Measurements from ENCODE around the gene CEP112.
"Not testable (repeated sequence)": the region's sequence is repeated elsewhere in the genome, so short reads cannot be mapped to it uniquely, and the experiment has no call there.

CEP112 gene

GRCh38 chr17:65690626-65691310 is 501.2 kb downstream of the CEP112 start:
- Histone ChIP-seq H3K4me3 (ENCODE audit: low read length) (no peak overlapping the region), H3K27me3 (ENCODE audit: control insufficient read depth, insufficient read depth, low read length) (no peaks in the 10 kb centered on the region), H3K9ac (ENCODE audit: low read length) (no peak overlapping the region), H3K36me3 (ENCODE audit: control insufficient read depth, low read depth, low read length) (no peaks in the 10 kb centered on the region), H3K4me1 (ENCODE audit: control insufficient read depth, low read depth, low read length) (peaks cover 15% of the 10 kb centered on the region), H3K9me3 (ENCODE audit: control insufficient read depth, low read depth, low read length) (no peaks in the 10 kb centered on the region), H3K27ac (ENCODE audit: low read length) (no peak overlapping the region)

GRCh38 chr17:65688307-65688706 is 503.6 kb downstream of the CEP112 start:
- H3K36me3 ChIP-seq (ENCODE audit: control insufficient read depth, low read depth, low read length): no peaks in the 10 kb centered on the region
- H3K27ac ChIP-seq (ENCODE audit: low read length): no peak overlapping the region
- no peak overlapping the region for H3K4me3 ChIP-seq (ENCODE audit: low read length)
- peaks cover 6% of the 10 kb centered on the region for H3K4me1 ChIP-seq (ENCODE audit: control insufficient read depth, low read depth, low read length)
- H3K9me3 ChIP-seq (ENCODE audit: control insufficient read depth, low read depth, low read length): no peaks in the 10 kb centered on the region
- H3K9ac ChIP-seq (ENCODE audit: low read length): no peak overlapping the region
- H3K27me3 ChIP-seq (ENCODE audit: control insufficient read depth, insufficient read depth, low read length): no peaks in the 10 kb centered on the region

GRCh38 chr17:65685110-65685509 is 506.8 kb downstream of the CEP112 start:
- Histone ChIP-seq H3K4me1 (ENCODE audit: control insufficient read depth, low read depth, low read length) (no peaks in the 10 kb centered on the region), H3K4me3 (ENCODE audit: low read length) (no peak overlapping the region), H3K27me3 (ENCODE audit: control insufficient read depth, insufficient read depth, low read length) (no peaks in the 10 kb centered on the region), H3K27ac (ENCODE audit: low read length) (no peak overlapping the region), H3K36me3 (ENCODE audit: control insufficient read depth, low read depth, low read length) (no peaks in the 10 kb centered on the region), H3K9me3 (ENCODE audit: control insufficient read depth, low read depth, low read length) (no peaks in the 10 kb centered on the region), H3K9ac (ENCODE audit: low read length) (no peak overlapping the region)

DNA sequence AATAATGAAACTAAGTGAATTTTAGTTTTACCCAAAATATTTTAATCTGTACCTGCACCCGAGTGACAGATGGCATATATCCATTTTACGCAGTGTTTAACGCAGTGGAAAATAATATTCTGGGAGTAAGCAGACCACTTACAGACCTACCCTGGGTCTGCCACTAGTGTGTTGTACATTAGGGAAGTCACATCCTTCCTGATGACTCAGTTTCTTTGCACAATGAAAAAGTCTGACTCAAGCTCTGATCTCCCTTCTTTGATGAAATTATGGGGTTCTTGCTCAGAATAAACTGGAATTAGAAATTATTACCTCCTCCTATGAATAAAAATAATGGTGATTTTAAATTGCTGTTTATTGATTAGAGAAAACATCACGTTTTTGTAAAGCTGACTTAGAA is 507.3 kb downstream of the CEP112 start:
- no peak overlapping the region for H3K4me3 ChIP-seq (ENCODE audit: low read length)
- no peaks in the 10 kb centered on the region for H3K36me3 ChIP-seq (ENCODE audit: control insufficient read depth, low read depth, low read length)
- no peaks in the 10 kb centered on the region for H3K4me1 ChIP-seq (ENCODE audit: control insufficient read depth, low read depth, low read length)
- no peaks in the 10 kb centered on the region for H3K27me3 ChIP-seq (ENCODE audit: control insufficient read depth, insufficient read depth, low read length)
- H3K9ac ChIP-seq (ENCODE audit: low read length): no peak overlapping the region
- H3K27ac ChIP-seq (ENCODE audit: low read length): no peak overlapping the region
- no peaks in the 10 kb centered on the region for H3K9me3 ChIP-seq (ENCODE audit: control insufficient read depth, low read depth, low read length)

DNA sequence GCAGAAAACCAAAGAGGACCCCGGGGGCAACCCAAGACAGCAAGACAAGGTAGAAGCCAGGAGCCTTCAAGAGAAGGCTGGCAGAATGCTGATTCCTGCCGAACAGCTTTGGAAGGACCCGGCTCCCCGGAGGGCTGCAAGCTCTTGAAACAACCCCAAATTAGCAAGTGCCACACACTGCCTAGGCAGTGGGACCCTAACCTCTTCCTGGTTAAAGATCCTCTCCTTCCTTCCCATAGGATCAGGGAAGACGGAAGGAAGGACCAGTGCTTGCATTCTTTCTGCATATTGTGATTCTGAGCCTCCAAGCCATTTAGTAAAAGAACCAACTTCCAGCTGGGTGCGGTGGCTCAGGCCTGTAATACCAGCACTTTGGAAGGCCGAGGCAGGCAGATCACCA is 508.5 kb downstream of the CEP112 start:
- Histone ChIP-seq H3K9ac (ENCODE audit: low read length) (no peak overlapping the region), H3K9me3 (ENCODE audit: control insufficient read depth, low read depth, low read length) (no peaks in the 10 kb centered on the region), H3K36me3 (ENCODE audit: control insufficient read depth, low read depth, low read length) (no peaks in the 10 kb centered on the region)

DNA sequence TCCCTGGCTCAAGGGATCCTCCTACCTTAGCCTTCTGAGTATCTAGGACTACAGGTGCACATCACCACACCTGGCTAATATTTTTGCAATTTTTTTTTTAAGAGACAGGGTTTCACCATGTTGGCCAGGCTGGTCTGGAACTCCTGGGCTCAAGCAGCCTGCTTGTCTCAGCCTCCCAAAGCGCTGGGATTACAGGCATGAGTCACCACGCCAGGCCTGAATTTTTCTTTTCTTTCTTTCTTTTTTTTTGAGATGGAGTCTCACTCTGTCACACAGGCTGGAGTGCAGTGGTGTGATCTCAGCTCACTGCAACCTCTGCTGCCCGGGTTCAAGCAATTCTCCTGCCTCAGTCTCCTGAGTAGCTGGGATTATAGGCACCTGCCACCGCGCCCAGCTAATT is 510.2 kb downstream of the CEP112 start:
- not testable (repeated sequence) for H3K9me3 ChIP-seq (ENCODE audit: control insufficient read depth, low read depth, low read length); H3K4me3 ChIP-seq (ENCODE audit: low read length); H3K9ac ChIP-seq (ENCODE audit: low read length); H3K27me3 ChIP-seq (ENCODE audit: control insufficient read depth, insufficient read depth, low read length); H3K36me3 ChIP-seq (ENCODE audit: control insufficient read depth, low read depth, low read length); H3K4me1 ChIP-seq (ENCODE audit: control insufficient read depth, low read depth, low read length); H3K27ac ChIP-seq (ENCODE audit: low read length)

More for the DNA sequence above, 508.5 kb downstream of the CEP112 start:
- no peaks in the 10 kb centered on the region for H3K27me3 ChIP-seq (ENCODE audit: control insufficient read depth, insufficient read depth, low read length)
- no peaks in the 10 kb centered on the region for H3K4me1 ChIP-seq (ENCODE audit: control insufficient read depth, low read depth, low read length)
- no peak overlapping the region for H3K4me3 ChIP-seq (ENCODE audit: low read length)
- no peak overlapping the region for H3K27ac ChIP-seq (ENCODE audit: low read length)

DNA sequence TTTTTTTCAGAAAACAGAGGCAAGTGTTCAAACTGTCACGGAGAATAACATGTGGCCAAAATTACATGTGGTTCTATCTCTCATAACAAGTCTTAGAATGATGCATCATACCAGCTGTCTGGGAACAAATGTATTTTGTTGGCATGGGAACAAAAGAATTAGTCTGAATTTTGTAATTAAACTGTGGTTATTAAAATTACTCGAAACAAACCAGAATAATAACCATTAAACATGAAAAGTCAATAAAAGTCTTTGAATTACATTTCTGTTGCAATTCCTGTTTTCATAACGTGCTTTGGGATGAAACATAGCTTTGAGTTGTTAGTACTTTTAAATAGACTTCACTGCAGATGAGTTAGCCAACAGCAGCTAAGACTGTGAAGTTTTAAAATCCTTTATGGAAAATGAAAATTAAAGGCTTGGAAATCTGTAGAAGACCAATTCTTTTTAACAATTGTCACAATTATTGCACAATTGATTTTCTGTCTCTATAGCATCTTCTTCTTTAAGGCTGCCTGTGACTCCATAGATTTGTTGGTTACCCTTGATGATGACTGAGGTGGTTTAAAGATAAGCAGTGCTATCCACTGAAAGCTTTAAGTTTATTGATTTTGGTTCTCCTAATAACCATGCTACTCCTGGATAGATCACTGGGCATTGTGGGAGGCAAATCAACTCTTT is 512.6 kb downstream of the CEP112 start:
- H3K9ac ChIP-seq (ENCODE audit: low read length): no peak overlapping the region

DNA sequence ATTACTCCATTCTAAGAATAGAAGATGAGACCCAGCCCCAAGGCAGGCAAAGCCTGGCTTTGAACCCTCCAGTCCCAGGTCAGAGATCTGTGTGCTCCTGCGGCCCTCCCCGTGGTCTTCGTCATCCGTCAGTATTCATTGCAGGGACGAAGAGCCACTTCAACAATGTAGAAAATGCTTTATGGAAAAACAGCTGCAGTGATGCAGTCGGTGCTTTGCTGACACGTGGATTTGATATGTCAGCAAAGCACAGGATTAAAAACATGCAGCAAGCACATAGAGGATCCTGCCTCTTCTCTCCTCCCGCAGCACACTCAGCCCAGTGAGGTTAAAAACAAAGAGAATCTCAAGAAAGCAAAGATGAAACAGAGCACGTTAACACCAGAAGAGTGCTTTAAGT is 513.4 kb downstream of the CEP112 start:
- Histone ChIP-seq H3K9me3 (ENCODE audit: control insufficient read depth, low read depth, low read length) (no peaks in the 10 kb centered on the region), H3K4me3 (ENCODE audit: low read length) (no peak overlapping the region), H3K4me1 (ENCODE audit: control insufficient read depth, low read depth, low read length) (no peaks in the 10 kb centered on the region), H3K27ac (ENCODE audit: low read length) (no peak overlapping the region), H3K9ac (ENCODE audit: low read length) (no peak overlapping the region), H3K36me3 (ENCODE audit: control insufficient read depth, low read depth, low read length) (no peaks in the 10 kb centered on the region), H3K27me3 (ENCODE audit: control insufficient read depth, insufficient read depth, low read length) (no peaks in the 10 kb centered on the region)

More for the DNA sequence above, 512.6 kb downstream of the CEP112 start:
- H3K4me3 ChIP-seq (ENCODE audit: low read length): no peak overlapping the region
- H3K36me3 ChIP-seq (ENCODE audit: control insufficient read depth, low read depth, low read length): no peaks in the 10 kb centered on the region
- no peak overlapping the region for H3K27ac ChIP-seq (ENCODE audit: low read length)
- H3K9me3 ChIP-seq (ENCODE audit: control insufficient read depth, low read depth, low read length): no peaks in the 10 kb centered on the region
- H3K4me1 ChIP-seq (ENCODE audit: control insufficient read depth, low read depth, low read length): no peaks in the 10 kb centered on the region
- H3K27me3 ChIP-seq (ENCODE audit: control insufficient read depth, insufficient read depth, low read length): no peaks in the 10 kb centered on the region

DNA sequence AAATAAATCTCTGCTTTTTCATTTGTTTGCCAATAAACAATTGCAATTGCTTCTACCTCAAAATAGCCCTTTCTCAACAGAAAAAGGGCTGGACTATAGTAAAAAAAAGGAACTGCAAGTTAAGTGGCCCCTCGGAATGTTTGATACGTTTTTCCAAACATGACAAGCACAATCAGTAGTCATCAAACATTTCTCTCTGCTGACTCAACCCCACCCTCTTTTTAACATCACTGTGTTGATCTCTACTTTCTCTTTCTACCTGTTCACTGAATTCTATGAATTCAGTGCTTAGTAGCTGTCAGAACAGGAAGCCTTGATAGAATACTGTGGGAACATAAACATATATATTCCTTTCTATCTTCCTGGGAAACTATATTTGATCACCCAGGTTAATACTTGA is 514.0 kb downstream of the CEP112 start:
- Histone ChIP-seq H3K9ac (ENCODE audit: low read length) (no peak overlapping the region), H3K27ac (ENCODE audit: low read length) (no peak overlapping the region)

GRCh38 chr17:65674246-65675045 is 517.5 kb downstream of the CEP112 start:
- Histone ChIP-seq H3K4me3 (ENCODE audit: low read length) (no peak overlapping the region), H3K4me1 (ENCODE audit: control insufficient read depth, low read depth, low read length) (no peaks in the 10 kb centered on the region), H3K27me3 (ENCODE audit: control insufficient read depth, insufficient read depth, low read length) (no peaks in the 10 kb centered on the region), H3K9ac (ENCODE audit: low read length) (no peak overlapping the region), H3K36me3 (ENCODE audit: control insufficient read depth, low read depth, low read length) (no peaks in the 10 kb centered on the region), H3K9me3 (ENCODE audit: control insufficient read depth, low read depth, low read length) (no peaks in the 10 kb centered on the region), H3K27ac (ENCODE audit: low read length) (no peak overlapping the region)

More for the DNA sequence above, 514.0 kb downstream of the CEP112 start:
- Histone ChIP-seq H3K4me3 (ENCODE audit: low read length) (no peak overlapping the region), H3K9me3 (ENCODE audit: control insufficient read depth, low read depth, low read length) (no peaks in the 10 kb centered on the region), H3K27me3 (ENCODE audit: control insufficient read depth, insufficient read depth, low read length) (no peaks in the 10 kb centered on the region), H3K36me3 (ENCODE audit: control insufficient read depth, low read depth, low read length) (no peaks in the 10 kb centered on the region), H3K4me1 (ENCODE audit: control insufficient read depth, low read depth, low read length) (no peaks in the 10 kb centered on the region)

DNA sequence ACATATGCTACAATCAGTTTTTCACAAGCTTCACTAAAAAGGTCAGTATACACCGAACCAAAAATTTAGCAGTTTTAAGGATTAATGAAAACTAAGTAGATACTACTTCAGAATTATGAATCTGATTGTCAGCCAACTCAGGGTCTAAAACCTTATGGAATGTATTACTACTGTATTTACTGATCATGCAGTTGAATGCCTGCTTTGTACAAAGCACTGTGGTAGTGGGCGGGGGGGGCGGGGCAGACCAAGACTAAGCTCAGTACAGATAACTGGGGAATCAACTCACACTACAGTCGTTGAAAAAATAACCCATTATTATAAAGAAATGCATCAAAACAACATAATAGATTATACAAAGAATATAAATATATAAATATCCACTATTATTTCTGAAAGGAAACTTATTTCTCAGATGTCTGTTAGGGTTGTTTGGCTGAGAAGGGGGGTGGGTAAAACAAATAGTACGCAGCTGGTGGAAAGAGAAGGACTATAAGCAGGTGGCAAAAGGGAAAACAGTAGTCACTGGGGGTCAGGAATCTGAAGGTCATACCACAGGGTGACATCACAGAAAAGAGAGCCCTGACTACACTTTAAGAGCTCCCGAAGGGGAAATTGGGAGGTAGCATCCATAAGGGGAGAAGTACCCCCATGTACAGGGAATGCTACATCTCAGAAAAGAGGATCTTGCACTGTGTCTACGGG is 521.1 kb downstream of the CEP112 start:
- Histone ChIP-seq H3K27me3 (ENCODE audit: control insufficient read depth, insufficient read depth, low read length) (no peaks in the 10 kb centered on the region), H3K9ac (ENCODE audit: low read length) (no peak overlapping the region), H3K27ac (ENCODE audit: low read length) (no peak overlapping the region), H3K4me1 (ENCODE audit: control insufficient read depth, low read depth, low read length) (no peaks in the 10 kb centered on the region), H3K36me3 (ENCODE audit: control insufficient read depth, low read depth, low read length) (no peaks in the 10 kb centered on the region), H3K9me3 (ENCODE audit: control insufficient read depth, low read depth, low read length) (no peaks in the 10 kb centered on the region), H3K4me3 (ENCODE audit: low read length) (no peak overlapping the region)

Measured in iPS-18a (cell line).